Thyroid gland (tissue), 4 donors: Measurements from ENCODE around the gene IKZF2.

Experiments used
- POLR2A ChIP-seq, 2 donors: fragments of 450-650 bp; IDR thresholded peaks; one replicate each; pipeline ENCODE4 v1.6.1; 2017; ENCODE audit warnings: antibody characterized with exemption in 2 of 2, mild to moderate bottlenecking in 2 of 2, moderate library complexity in 1 of 2
- TF ChIP-seq, protein P1 (sequence below), 6 experiments: fragments of 200-600 bp in 3 of 6; fragments of 450-650 bp in 3 of 6; sonication (generic) in 3 of 6; IDR thresholded peaks; one replicate each; pipeline ENCODE4 v1.5.1; 2016 to 2019; ENCODE audit warnings: antibody characterized with exemption in 6 of 6, mild to moderate bottlenecking in 2 of 6, inconsistent platforms in 1 of 6, moderate library complexity in 1 of 6

DNA sequence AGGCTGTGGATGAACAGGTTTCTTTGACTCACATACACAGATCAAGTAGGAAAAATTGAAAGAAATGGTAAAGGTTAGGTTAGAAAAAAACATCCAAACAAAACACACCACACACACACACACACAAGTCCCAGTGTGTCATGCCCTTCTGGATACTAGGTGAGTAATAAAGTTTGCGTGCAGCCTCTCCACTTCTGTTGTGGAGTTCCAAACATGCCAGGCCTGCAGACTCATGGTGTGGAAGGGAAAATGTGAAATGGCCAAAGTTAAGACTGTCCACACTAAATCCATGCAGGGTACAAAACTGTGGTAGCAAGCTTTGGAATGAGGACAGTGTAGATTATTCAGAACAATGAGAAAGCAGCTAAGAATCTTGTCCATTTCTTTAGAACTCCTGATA, 114.6 kb downstream of the IKZF2 start:
- TF ChIP-seq, protein P1, sequence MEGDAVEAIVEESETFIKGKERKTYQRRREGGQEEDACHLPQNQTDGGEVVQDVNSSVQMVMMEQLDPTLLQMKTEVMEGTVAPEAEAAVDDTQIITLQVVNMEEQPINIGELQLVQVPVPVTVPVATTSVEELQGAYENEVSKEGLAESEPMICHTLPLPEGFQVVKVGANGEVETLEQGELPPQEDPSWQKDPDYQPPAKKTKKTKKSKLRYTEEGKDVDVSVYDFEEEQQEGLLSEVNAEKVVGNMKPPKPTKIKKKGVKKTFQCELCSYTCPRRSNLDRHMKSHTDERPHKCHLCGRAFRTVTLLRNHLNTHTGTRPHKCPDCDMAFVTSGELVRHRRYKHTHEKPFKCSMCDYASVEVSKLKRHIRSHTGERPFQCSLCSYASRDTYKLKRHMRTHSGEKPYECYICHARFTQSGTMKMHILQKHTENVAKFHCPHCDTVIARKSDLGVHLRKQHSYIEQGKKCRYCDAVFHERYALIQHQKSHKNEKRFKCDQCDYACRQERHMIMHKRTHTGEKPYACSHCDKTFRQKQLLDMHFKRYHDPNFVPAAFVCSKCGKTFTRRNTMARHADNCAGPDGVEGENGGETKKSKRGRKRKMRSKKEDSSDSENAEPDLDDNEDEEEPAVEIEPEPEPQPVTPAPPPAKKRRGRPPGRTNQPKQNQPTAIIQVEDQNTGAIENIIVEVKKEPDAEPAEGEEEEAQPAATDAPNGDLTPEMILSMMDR (IDR thresholded peaks at IDR 0.05) = no peak
- TF ChIP-seq POLR2A (IDR thresholded peaks at IDR 0.05) = no peak
